DMS153 treated with DMSO at 0.1 percent for 48 hours (cell line): ENCODE results near the gene DDX51.

Source experiments
- DNase-seq: peaks from one replicate; lab custom pipeline; 2025; ENCODE audit not compliant: unreplicated experiment; lab: John Stamatoyannopoulos, UW

The DDX51 gene

DNA sequence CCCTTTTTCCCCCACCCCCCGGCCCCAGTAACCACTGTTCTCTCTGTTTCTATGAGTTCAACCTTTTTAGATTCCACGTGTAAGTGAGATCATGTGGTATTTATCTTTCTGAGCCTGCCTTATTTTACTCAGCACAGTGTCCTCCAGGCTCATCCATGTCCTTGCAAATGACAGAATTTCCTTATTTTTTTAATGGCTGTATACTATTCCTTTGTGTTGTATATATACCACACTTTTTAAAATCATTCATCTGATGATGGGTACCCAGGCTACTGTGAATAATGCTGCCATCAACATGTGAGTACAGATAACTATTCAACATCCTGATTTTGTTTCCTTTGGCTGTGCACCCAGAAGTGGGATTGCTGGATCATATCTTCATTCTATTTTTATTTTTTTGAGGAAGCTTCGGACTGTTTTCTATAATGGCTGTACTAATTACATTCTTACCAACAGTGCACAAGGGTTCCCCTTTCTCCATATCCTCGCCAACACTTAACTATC is 54.7 kb downstream of the DDX51 start:
- DNase-seq: no peak
